T follicular helper cell (primary cell): ENCODE measurements around the gene ADGRL1.

Source experiments
- DNase-seq: peaks from one replicate; pipeline ENCODE4 v3.0.0-alpha.2; 2020; ENCODE audit warnings: low read depth

Gene ADGRL1

GRCh38 chr19:14139944-14140343, 66.0 kb downstream of the ADGRL1 start:
- DNase-seq = no peak

GRCh38 chr19:14138576-14139265, 67.2 kb downstream of the ADGRL1 start:
- no peak for DNase-seq

- DNase-seq = peak; percentile 95
These were observed 69.3 kb downstream of the ADGRL1 start, which contains the start of gene ASF1B for GRCh38 chr19:14136509-14137281. TSS of gene ASF1B (minus strand) at chr19:14136589. CDS start at chr19:14136456, 133 bp downstream.

GRCh38 chr19:14135985-14136508, 69.9 kb downstream of the ADGRL1 start:
- no peak for DNase-seq

GRCh38 chr19:14135355-14135754, 70.6 kb downstream of the ADGRL1 start:
- DNase-seq = no peak

GRCh38 chr19:14127929-14128509, 78.0 kb downstream of the ADGRL1 start:
- no peak for DNase-seq

GRCh38 chr19:14127176-14127575, 78.8 kb downstream of the ADGRL1 start:
- no peak for DNase-seq

- DNase-seq = no peak
These were observed 83.0 kb downstream of the ADGRL1 start for GRCh38 chr19:14122924-14123323.

- DNase-seq = no peak
These were observed 85.5 kb downstream of the ADGRL1 start for GRCh38 chr19:14120497-14120780.

- DNase-seq = no peak
These were observed 86.1 kb downstream of the ADGRL1 start for GRCh38 chr19:14119644-14120496.

- no peak for DNase-seq
These were observed 86.8 kb downstream of the ADGRL1 start for GRCh38 chr19:14119146-14119545.

- peak; percentile 35 for DNase-seq
These were observed 87.6 kb downstream of the ADGRL1 start for GRCh38 chr19:14118165-14119051.

GRCh38 chr19:14117668-14118164, 88.3 kb downstream of the ADGRL1 start, which contains the start of gene PRKACA:
TSS of gene PRKACA (minus strand) at chr19:14117762. CDS start at chr19:14117547, 215 bp downstream.
- peak; percentile 96 for DNase-seq

GRCh38 chr19:14116918-14117578, 88.9 kb downstream of the ADGRL1 start:
- no peak for DNase-seq

GRCh38 chr19:14116525-14116917, 89.4 kb downstream of the ADGRL1 start:
- DNase-seq = no peak

GRCh38 chr19:14115756-14116155, 90.2 kb downstream of the ADGRL1 start:
- no peak for DNase-seq

- DNase-seq = peak; percentile 15
These were observed 91.1 kb downstream of the ADGRL1 start for GRCh38 chr19:14114854-14115253.

- DNase-seq = no peak
These were observed 91.5 kb downstream of the ADGRL1 start for GRCh38 chr19:14114439-14114838.

- peak; percentile 49 for DNase-seq
These were observed 92.1 kb downstream of the ADGRL1 start for GRCh38 chr19:14113762-14114414.
